ENCODE measurements around the gene COL6A2. TPM values are rescaled to one million over a fixed set of nuclear protein-coding genes. Genes with fewer than 3 reads are reported as not detected.
"Not testable (repeated sequence)": the region's sequence is repeated elsewhere in the genome, so short reads cannot be mapped to it uniquely, and the experiment has no call there.

COL6A2 gene
- total RNA-seq, 1 experiment from 2014 or later: 38.5 TPM

DNA sequence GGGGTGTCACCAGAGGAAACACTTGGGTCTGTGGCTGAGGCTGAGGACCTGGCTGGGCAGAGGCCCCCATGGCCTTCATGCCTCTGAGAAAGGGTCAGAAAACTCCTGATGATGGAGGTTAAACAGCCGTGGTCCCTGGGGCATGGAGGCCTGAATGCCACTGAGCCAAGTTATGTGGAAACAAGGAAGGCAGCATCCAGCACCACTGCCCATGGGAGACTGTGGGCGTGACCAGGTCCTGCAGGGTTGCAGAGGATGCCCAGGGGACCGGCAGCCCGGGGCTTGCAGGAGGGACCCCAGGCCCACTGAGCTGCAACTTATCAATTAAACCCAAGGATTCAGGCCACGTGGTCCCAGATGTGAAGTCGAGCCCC is 18.9 kb upstream of the COL6A2 start:
- DNase-seq (ENCODE audit: low spot score): no peak

DNA sequence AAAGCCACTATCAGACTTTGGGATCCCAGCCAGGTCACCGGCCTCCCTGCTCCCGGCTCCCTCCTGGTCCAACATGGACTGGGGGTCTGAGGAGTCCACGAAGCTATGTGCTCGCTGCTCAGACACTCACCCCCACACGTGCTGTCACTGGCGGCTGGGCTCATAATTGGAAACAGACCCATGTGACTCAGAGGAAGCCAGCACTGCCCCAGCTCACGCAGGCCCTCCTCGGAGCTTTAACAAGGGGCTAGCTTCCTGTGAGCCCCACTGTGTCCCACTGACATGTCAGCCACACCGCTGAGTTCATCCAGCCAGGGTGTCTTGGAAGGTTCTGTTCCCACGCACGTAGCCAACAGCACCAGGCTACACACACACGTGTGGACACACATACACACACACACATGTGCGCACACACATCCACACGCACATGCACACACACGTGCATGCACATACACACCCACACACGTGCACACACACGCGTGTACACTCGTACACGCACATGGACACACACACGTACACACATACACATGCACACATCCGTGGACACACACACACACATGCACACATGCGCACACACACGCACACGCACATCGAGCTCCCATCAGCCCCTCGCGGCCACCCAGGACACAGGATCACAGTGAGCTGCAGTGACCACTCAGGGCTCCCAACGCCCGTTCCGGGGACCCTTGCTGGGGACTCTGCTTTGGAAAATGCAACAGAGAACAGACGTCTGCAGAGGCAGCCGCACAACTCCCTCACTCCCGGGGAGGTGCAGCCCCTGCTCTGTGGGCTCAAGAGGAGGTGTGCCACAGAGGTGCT is 18.4 kb upstream of the COL6A2 start:
- no peak for DNase-seq (ENCODE audit: low spot score)

DNA sequence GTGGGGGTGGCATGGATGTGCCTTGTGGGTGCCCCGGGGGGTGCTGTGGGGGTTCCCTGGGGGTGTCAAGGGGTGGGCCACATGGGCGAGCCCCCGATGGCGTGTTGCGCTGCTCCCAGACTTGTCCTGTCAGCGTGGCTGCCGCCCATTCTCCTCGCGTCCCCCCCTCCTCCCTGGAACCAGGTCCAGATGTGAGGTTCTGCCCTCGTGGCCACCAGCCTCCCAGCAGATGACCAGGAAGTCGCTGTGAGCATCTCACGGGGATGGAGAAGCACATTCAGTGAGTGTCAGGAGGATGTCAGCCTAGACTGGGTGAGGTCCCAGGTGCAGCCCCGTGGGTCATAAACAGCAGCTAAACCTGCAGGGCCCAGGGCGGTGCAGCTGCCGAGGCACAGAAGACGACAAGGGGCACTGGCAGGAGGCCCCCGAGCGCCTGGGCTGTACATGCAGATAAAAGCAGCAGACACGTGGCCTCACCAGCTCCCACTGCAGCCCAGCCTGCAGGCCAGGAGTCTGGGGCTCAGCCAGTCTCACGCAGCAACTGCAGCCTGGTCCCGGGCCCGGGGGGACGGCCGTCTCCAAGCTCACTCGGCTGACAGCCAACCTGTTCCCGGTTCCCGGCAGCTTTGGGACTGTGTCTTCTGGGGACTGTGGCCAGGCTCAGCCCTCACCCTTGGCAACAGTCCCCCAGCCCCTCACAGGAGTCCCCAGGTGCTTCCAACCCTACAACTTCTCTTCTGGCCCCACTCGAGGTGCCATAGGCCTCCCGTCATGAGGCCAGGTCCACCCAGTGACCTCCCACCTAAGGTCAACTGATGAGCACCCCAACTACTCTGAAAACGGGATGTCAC is 17.5 kb upstream of the COL6A2 start:
- DNase-seq (ENCODE audit: low spot score): no peak

DNA sequence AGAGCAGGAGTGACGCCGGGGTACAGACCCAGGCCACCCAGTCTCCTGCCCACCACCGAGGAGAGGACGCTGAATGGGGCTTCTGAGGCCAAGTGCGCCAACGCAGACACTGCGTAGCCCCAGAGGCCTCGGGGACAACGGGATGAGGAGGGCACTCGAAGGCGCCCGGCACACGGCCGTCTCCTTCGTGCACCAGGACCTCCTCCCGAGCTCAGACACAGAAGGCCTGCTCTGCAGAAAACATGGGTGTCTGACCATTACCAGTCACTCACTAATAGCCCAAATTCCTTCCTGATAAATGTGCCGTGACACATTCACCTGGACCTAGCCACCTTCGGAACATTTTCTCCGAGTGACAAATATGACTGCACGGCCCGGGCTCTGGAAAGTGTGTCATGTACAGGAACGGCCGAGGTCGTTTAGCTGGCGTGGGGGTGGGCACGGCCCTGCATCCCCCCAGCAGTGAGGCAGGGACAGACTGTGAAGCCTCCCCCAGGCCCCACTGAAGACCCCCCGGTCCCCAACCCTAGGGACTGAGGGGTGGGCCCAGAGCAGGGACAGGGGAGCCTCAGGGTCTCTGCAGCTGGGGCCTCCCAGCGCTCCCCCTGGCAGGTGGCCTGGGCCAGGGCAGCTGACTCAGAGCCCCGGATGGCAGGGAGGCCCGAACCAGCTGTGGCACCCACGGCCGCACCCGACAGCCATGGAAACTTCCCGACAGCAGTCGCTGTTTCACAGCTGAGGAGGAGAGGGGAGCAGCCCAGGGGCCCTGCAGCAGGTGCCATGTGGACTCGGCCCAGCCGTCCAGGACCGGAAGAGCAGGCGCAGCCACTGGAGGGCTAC is 16.7 kb upstream of the COL6A2 start:
- peak; percentile 2 for DNase-seq (ENCODE audit: low spot score)

DNA sequence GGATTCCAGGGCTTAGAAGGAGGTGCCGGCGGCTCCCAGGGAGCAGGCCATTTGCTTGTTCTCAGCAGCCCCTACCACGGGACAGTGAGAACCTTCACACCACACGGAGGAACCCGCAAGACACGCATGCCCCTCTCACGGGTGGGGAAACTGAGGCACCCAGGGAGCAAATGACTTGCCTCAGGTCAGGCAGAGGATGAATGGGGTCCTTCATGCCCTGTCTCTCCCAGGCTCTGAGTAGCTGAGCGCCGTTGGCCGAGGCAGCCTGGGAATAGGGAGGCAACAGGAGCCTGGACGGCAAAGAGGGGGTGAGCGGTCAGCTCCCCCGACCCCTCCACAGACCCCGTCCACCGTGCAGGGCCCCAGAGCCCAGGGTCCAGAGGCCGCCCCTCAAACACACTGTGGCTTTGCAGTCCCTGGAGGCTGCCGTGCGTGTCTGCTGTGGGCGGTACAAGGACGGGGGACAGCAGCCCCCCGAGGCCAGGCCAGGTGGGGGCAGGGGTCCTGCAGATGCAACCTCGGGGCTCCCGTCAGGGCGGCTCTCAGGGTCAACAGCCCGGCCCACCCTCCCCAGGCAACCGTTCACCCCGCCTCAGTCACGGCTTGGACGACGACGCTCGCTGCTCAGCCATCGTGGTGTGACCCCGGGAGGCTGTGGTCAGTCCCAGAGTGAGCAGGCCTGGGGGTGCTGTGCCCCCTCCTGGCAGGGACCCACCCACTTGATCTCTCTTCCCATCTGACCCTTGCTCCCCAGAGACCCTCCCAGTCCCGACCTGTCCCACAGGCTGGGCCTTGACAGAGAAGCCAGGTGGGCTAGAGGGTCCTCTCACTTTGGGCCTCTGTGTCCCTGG is 15.8 kb upstream of the COL6A2 start:
- DNase-seq (ENCODE audit: low spot score): peak; percentile 8

DNA sequence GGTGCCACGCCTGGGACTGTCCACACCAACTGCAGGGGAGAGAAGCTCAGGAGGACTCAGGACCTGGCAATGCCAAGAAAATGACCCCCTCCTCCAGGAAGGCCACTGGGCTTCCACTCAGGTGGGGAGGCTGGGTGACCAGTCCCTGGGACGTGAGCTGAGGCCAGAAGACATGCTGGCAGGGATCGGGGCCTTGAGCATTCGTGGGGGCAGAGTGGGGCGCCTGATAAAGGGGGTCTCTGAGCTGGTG is 15.3 kb upstream of the COL6A2 start:
- no peak for DNase-seq (ENCODE audit: low spot score)

DNA sequence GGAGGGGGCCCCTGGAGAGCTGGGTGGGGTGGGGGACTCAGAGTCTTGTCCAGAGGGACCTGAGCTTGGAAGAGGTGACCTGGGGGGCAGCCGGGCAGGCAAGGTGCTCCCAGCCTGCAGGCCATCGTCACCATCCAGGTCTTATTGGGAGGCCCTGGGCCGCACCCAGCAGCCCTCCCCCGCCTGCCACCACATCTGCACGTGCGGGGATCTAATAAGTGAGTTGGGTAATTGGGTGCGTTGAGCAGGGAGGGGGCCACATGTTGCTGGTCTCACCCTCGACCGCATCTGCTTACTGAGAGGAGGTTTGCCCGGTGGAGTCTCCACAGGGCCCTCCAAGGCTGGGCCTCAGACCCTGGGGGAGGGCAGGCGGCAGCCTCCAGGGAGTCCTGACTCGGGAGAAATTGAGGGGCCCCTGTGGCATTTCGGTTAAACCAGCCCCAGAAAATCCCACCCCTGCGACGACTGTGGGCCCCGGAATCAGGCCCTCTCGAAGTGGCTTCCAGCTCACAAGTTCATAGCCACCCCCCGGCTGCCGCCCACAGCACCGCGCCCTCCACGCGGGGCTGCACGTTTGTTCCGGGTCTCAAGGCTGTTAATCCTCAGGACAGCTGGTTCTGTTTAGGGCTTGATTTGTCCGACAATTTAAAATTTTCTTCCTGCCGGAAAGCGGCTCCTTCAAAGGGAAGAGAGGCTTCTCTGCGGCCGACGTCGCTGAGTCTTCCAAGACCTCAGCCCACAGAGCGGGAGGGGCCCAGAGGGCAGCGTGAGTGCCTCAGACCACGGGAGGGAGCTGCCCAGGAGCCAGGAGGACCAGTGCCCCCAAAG is 14.7 kb upstream of the COL6A2 start:
- DNase-seq (ENCODE audit: low spot score): no peak

DNA sequence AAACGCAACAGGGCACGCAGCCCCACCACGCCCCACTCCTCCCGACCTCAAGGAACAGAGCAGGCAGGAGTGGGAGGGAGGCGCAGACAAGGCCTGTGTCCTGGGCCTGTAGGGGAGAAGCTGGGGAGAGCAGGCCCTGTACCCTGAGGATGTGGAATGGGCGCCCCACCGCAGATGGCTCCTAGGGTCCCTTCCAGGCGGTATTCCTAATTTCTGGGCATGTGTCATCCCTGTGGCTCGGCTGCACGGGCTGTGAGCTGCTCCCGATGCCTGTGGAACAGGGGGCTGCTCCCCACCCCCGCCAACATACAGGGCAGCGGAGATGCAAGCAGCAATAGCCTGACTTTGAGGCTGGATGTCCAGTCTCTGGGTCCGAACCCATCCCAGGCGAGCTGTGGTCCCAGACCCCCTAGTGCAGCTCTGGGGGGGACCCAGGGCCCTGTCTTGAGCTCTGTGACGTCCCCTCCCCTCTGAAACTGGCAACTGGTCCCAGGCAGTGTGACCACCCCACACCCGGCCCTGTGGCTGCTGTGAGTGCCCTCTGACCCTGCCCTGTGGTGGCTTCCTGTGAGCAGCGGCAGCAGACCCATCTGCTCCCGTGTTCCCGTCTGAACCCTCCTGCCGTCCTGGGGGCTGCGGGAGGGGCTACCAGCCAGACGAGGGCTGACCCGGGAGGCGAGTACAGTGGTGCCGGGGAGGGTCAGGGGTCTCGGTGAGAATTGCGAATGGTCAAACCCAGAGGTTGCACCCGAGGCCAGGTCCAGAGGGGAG is 13.9 kb upstream of the COL6A2 start:
- DNase-seq (ENCODE audit: low spot score): no peak

DNA sequence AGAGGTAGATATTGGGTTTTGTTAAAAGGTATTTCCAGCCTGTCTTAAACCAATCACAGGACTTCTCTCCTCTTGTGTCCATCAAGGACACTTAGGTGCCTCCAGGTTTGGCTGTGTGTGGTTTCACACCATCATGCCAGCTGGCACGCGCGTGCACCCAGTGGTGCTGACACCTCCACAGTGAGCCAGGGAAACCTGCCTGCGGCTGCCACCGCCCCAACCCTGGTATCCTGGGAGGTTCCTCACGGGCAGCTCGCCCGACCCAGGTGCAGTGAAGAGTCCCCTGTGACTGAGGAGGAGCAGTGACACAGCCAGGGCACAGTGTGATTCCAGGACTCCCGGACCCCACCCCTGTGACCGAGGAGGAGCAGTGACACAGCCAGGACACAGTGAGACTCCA is 13.2 kb upstream of the COL6A2 start:
- DNase-seq (ENCODE audit: low spot score): no peak

DNA sequence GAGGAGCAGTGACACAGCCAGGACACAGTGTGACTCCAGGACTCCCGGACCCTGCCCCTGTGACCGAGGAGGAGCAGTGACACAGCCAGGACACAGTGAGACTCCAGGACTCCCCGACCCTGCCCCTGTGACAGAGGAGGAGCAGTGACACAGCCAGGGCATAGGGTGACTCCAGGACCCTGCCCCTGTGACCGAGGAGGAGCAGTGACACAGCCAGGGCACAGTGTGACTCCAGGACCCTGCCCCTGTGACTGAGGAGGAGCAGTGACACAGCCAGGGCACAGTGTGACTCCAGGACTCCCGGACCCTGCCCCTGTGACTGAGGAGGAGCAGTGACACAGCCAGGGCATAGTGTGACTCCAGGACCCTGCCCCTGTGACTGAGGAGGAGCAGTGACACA is 12.7 kb upstream of the COL6A2 start:
- DNase-seq (ENCODE audit: low spot score): not testable (repeated sequence)

DNA sequence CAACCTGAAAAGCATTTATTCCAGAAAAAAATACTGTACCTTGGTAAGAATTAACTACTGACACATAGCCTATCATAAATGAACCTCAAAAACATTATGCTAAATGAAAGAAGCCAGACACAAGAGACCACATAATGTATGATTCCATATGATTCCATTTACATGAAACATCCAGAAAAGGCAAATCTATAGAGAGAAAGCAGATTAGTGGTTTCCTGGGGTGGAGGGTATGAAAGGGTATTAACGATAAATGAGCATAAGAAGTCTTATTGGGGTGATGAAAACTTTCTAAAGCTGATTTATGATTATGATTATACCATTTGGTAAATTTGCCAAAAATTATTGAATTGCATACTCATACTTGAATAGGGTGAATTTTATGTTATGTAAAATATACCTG is 10.3 kb upstream of the COL6A2 start:
- DNase-seq (ENCODE audit: low spot score): no peak

DNA sequence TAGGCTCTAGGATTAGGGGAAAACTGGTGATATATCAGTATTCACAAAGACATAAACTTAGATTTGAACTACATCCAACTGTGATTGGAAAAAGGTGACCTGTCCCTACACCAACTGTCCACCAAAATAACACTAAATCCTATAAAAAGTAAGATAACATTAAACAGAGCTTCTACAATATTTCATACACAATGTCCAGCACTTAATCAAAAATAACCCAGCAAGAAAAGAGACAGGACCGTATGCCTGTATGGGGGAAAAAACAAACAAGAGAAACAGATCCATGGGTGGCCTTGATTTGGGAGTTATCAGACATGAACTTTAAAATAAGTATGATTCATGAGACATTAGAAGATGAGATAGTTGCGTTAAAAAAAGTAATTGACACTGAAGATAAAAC is 9.7 kb upstream of the COL6A2 start:
- DNase-seq (ENCODE audit: low spot score): no peak

DNA sequence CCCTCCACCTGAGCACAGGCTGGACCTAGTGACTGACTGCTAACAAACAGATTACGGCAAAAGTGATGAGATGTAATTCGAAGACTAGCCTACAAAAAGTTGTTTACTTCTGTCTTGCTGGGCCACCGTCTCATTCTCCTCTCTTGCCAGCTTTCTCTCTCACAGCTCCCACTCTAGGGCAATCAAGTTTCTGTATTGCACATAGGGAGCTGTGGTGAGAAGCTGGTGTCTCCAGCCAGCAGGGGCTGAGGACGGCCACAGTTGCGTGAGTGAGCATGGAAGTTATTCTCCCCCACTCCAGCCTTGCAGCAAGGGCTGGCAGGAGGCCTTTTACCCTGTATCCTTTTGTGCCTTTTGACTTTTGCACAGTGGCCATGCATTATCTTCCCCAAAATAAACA is 8.6 kb upstream of the COL6A2 start:
- no peak for DNase-seq (ENCODE audit: low spot score)

DNA sequence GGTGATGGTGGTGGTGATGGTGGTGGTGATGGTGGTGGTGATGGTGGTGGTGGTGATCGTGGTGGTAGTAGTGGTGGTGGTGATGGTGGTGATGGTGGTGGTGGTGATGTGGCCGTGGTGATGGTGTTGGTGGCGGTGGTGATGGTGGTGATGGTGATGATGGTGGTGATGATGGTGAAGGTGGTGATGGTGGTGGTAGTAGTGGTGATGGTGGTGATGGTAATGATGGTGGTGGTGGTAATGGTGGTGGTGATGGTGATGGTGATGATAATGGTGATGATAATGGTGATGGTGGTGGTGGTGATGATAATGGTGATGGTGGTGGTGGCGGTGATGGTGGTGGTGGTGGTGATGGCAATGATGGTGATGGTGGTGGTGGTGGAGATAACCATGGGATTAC is 6.8 kb upstream of the COL6A2 start:
- no peak for DNase-seq (ENCODE audit: low spot score)

DNA sequence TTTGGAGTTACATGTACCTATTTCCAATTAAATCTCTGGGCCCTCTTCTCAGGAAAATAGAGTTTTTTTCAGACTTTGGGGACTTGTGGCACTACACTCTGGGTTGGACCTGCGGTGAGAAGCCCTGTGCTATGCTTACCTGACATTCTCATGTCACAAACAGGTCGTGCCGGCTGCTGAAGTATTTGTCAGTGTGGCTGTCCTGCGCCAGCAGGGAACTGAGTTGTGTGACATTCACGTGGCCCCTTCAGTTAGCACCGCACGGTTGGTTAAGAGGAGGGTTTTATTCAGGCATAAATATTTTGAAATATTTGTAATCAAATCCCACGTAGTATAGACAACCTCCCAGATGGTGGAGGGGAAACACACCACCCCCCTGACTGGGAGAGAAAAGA is 6.3 kb upstream of the COL6A2 start:
- DNase-seq (ENCODE audit: low spot score): peak; percentile 7

DNA sequence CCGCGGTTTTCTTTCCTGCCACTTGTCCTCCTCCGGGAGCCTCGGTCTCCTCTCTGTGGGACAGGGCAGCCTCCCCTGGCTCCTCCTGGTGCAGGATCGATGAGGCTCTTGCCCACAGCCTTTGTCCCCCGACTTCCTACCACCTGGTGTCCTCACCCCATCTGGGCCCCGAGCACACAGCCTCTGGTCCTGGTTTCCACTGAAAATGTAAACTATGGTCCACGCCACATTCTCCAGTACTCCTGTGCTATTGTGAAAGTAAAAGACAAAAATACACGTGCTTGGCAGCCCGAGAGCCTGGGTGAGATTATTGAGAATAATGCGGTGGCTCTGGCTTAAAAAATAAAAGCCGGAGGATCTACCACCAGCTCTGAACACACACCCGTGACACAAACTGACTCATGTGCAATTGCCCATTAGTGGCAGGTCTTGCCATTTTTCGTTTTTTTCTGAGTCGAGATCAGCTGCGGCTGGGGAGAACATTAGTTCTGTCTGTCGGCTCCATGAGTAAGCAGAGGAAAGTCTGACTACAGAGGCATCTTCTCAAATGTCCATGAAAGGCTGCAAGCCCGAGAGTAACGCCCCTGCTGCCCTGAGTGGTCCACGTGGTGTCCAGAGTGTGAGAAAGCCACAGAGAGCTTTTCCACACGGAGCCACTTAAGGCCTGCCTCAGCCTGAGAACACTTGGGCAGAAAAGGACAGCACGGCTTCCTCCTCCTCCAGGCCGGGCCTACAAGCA is 5.7 kb upstream of the COL6A2 start:
- peak; percentile 70 for DNase-seq (ENCODE audit: low spot score)

DNA sequence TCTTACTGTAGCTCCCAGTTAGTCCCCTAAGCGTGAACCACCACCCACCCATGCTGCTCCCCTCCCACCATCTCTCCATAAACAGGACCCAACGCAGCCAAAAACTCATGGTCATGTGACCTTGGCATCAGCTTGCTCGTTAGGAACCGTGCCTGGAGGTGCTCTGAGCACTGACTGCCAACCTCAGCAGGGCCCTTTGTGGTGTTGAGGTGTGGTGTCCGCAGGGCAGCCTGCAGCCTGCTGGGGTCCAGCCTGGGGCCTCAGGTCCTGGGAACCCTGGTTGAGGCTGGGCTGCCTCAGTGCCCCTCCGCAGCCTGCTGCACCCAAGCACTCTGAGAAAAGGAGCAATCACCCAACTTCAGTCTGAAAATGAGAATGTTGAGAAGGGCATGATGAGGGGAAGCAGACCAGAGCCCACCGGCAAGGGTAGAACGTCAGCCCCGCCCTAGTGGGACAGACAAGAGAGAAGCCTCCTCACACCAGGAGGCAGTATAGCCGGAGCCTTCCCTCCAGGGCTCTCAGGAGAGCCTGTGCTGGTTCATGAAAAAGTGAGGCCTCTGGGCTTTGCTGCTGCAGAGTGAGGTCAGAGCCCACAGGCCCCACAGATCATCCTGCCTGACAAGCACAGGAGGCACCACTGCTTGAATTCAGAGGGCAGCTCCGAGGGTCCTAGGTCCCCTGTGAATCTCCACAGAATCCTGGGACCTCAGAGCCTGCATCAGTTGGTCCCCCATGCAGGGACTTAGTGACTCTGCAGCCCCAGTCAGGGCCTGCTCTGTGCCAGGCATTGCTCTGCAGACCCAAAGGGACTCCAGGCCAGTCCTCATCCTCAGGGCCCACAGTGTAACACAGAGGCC is 4.9 kb upstream of the COL6A2 start:
- peak; percentile 3 for DNase-seq (ENCODE audit: low spot score)

DNA sequence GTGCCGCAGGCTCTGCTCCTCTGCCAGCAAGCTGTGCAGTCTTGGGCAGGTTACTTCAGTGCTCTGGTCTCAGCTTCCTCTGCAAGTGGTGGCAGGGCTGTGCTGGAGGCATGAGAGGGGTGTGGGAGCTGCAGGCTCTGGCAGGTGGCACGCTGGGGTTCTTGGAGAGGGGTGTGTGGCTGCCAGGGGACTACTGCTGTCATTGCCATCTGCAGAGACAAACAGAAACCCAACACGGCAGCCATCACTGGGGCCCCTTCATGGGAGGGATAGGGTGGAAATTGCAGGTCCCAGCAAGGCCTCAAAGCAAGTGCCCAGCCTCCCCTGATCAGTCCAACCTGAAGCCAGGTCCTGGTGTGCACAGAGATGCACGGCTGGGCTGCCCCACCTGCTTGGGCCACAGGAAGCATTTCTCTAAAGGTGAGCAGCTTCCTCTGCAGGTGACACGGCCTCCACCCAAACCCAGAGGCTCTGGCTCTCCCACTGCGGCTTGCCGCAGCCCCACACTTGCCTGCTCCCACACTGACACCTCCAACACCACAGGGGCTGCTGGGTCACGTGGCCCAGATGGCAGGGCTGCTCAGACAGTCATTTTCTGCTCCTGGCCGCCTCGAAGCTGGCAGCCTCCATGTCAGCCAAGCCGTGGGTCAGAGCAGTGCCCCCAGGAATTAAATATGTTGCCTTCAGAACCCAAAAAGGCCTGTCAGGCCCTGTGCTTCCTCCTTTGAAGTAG is 4.1 kb upstream of the COL6A2 start:
- no peak for DNase-seq (ENCODE audit: low spot score)

Data from H4 (cell line).